Choroid plexus epithelial cell (primary cell): Measurements from ENCODE around the gene ICAM4.

Experiments
- DNase-seq: peaks from one replicate; pipeline ENCODE4 v3.0.0-alpha.2; 2010; ENCODE audit warnings: low read depth
- H3K4me3 ChIP-seq: 2 replicates; pipeline ENCODE4 v1.5.1; 2011; ENCODE audit warnings: low read depth, mild to moderate bottlenecking, control low read depth, low read length, moderate library complexity
- TF ChIP-seq, protein P1 (sequence below): conservative IDR thresholded peaks from 2 replicates; pipeline ENCODE4 v1.5.1; 2011; ENCODE audit warnings: low read depth, mild to moderate bottlenecking, control low read depth, inconsistent platforms, low read length, moderate library complexity

ICAM4 gene

DNA sequence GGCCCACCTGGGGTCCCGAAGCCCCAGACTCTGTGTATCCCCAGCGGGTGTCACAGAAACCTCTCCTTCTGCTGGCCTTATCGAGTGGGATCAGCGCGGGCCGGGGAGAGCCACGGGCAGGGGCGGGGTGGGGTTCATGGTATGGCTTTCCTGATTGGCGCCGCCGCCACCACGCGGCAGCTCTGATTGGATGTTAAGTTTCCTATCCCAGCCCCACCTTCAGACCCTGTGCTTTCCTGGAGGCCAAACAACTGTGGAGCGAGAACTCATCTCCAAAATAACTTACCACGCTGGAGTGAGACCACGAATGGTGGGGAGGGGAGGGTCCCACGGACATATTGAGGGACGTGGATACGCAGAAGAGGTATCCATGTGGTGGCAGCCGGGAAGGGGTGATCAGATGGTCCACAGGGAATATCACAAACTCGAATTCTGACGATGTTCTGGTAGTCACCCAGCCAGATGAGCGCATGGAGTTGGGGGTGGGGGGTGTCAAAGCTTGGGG lies 2.0 kb downstream of the ICAM4 start:
- H3K4me3 ChIP-seq = peak overlapping the region; percentile 60
- DNase-seq = peak; percentile 80
- TF ChIP-seq, protein P1, sequence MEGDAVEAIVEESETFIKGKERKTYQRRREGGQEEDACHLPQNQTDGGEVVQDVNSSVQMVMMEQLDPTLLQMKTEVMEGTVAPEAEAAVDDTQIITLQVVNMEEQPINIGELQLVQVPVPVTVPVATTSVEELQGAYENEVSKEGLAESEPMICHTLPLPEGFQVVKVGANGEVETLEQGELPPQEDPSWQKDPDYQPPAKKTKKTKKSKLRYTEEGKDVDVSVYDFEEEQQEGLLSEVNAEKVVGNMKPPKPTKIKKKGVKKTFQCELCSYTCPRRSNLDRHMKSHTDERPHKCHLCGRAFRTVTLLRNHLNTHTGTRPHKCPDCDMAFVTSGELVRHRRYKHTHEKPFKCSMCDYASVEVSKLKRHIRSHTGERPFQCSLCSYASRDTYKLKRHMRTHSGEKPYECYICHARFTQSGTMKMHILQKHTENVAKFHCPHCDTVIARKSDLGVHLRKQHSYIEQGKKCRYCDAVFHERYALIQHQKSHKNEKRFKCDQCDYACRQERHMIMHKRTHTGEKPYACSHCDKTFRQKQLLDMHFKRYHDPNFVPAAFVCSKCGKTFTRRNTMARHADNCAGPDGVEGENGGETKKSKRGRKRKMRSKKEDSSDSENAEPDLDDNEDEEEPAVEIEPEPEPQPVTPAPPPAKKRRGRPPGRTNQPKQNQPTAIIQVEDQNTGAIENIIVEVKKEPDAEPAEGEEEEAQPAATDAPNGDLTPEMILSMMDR = no peak

DNA sequence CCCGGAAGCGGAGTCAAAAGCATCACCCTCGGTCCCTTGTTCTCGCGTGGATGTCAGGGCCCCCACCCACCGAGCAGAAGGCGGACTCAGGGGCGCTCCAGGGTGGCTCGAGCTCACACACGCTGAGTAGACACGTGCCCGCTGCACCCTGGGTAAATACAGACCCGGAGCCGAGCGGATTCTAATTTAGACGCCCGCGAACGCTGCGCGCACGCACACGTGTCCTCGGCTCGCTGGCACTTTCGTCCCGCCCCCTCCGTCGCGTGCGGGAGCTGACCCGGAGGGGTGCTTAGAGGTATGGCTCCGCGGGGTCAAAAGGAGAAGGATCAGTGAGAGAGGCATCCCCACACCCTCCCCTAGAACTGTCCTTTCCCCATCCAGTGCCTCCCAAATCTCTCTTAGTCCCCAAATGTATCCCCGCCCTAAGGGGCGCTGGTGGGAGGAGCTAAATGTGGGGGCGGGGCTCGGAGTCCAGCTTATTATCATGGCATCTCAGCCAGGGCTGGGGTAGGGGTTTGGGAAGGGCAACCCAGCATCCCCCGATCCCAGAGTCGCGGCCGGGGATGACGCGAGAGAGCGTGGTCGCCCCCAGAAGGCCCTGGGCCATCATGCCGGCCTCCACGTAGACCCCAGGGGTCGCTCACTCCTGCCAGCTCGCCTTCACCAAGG lies 2.5 kb downstream of the ICAM4 start:
- H3K4me3 ChIP-seq = peak overlapping the region; percentile 60
- TF ChIP-seq, protein P1 = no peak
- peak; percentile 67 for DNase-seq

DNA sequence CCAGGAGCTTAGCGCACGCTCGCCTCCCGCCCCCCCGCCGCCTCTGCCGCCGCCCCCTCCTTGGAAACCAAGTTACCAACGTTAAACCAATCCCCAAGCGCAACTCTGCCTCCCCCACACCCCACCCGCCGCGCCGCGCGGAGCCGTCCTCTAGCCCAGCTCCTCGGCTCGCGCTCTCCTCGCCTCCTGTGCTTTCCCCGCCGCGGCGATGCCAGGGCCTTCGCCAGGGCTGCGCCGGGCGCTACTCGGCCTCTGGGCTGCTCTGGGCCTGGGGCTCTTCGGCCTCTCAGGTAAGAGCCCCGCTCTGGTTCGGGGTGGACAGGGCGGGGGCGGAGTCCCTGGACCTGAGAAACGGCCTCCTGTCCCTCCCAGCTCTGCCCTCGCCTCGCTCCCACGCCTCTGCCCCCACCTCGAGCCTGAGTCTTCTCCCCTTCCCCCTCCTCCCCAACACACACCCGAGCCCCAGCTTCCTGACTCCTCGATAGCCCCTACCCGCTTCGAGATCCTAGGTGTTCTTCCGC lies 3.1 kb downstream of the ICAM4 start, which contains the start of gene ICAM5:
TSS of gene ICAM5 (plus strand) at position 117 of the 521 bp plus-strand sequence. CDS start at position 209, 92 bp downstream.
- TF ChIP-seq, protein P1 = no peak
- peak; percentile 48 for DNase-seq
- peak within 1 kb of the TSS; percentile 60 for H3K4me3 ChIP-seq

DNA sequence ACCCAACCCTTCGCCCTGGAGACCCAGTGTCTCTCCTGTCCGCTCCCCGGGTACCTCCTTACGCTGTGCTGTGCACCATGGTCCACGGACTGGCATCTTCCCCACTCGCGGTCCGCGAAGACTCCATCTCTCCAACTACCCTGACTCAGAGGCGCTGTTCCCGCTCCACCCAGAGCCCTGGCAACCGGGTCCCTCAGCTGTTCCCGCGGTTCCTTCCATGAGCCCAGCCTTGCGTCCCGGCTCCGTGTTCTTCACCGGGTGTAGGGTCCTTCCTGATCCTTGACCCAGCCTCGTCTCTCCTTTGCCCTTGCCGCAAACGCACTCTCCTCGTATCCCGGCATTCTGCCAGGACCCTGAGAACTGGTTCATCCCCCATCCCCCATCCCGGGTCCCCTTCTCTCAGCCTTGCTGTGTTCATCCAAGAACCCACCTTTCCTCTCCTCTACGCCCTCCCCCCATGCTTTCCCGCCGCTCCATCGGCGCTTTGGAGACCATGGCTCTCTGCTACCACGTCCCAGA lies 3.7 kb downstream of the ICAM4 start:
- no peak for DNase-seq
- TF ChIP-seq, protein P1 = no peak
- peak overlapping the region; percentile 60 for H3K4me3 ChIP-seq

DNA sequence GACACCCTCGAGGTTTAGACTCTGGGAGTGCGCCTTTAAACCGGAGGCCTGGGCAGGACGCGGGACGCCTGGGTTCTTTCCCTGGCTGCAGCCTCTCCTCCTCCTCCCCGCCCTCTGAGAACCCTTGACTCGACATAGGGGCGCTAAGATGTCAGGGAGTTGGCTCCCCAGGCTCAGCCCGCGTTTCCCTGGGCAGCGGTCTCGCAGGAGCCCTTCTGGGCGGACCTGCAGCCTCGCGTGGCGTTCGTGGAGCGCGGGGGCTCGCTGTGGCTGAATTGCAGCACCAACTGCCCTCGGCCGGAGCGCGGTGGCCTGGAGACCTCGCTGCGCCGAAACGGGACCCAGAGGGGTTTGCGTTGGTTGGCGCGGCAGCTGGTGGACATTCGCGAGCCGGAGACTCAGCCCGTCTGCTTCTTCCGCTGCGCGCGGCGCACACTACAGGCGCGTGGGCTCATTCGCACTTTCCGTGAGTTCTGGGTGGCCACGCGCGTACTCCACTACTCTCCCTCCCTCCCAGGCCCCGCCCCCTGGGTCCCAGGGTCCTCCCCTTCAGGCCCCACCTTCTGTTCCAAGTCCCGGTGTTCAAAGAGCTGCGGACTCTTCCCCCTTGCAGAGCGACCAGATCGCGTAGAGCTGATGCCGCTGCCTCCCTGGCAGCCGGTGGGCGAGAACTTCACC lies 4.3 kb downstream of the ICAM4 start:
- TF ChIP-seq, protein P1 = no peak
- peak overlapping the region; percentile 60 for H3K4me3 ChIP-seq
- DNase-seq = peak; percentile 59

DNA sequence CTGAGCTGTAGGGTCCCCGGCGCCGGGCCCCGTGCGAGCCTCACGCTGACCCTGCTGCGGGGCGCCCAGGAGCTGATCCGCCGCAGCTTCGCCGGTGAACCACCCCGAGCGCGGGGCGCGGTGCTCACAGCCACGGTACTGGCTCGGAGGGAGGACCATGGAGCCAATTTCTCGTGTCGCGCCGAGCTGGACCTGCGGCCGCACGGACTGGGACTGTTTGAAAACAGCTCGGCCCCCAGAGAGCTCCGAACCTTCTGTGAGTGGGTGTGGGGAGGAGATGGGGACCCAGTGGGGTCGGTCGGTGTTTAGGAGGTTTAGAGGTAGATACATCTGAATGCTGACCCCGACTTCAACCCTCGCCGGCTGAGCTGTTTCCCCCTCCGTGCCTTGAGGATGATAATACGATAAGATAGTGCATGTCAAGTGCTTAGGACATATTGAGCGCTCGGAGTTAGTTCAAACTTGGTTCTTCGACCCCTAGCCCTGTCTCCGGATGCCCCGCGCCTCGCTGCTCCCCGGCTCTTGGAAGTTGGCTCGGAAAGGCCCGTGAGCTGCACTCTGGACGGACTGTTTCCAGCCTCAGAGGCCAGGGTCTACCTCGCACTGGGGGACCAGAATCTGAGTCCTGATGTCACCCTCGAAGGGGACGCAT lies 4.9 kb downstream of the ICAM4 start:
- TF ChIP-seq, protein P1 = no peak
- H3K4me3 ChIP-seq = peak overlapping the region; percentile 60
- DNase-seq = no peak
